ENCODE results near the gene SLC43A2. TPM values are rescaled to one million over a fixed set of nuclear protein-coding genes. Genes with fewer than 3 reads are reported as not detected.

SLC43A2 gene
- total RNA-seq, 2 donors from 2014 or later: 21.1 to 21.9 TPM

- H3K27ac ChIP-seq: peak overlapping the region; percentile 64 to 77
- TF ChIP-seq, protein P1, sequence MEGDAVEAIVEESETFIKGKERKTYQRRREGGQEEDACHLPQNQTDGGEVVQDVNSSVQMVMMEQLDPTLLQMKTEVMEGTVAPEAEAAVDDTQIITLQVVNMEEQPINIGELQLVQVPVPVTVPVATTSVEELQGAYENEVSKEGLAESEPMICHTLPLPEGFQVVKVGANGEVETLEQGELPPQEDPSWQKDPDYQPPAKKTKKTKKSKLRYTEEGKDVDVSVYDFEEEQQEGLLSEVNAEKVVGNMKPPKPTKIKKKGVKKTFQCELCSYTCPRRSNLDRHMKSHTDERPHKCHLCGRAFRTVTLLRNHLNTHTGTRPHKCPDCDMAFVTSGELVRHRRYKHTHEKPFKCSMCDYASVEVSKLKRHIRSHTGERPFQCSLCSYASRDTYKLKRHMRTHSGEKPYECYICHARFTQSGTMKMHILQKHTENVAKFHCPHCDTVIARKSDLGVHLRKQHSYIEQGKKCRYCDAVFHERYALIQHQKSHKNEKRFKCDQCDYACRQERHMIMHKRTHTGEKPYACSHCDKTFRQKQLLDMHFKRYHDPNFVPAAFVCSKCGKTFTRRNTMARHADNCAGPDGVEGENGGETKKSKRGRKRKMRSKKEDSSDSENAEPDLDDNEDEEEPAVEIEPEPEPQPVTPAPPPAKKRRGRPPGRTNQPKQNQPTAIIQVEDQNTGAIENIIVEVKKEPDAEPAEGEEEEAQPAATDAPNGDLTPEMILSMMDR (IDR thresholded peaks at IDR 0.05): peak; percentile 51
- peak overlapping the region; percentile 82 for H3K4me3 ChIP-seq
- H3K36me3 ChIP-seq: no peaks in the 10 kb centered on the region
- H3K4me1 ChIP-seq (ENCODE audit: control insufficient read depth in 1 of 2, low read depth in 2 of 2): peaks cover 13 to 21% of the 10 kb centered on the region in 2 donors
- ATAC-seq (ENCODE audit: insufficient number of reproducible peaks, low FRiP score, low read depth) (no peak), DNase-seq (ENCODE audit: low spot score) (no peak)
- H3K27me3 ChIP-seq (replicated peaks; ENCODE audit: insufficient read depth): no peaks in the 10 kb centered on the region
- no peaks in the 10 kb centered on the region for H3K9me3 ChIP-seq
Measured at GRCh38 chr17:1629504-1630310, 1.1 kb upstream of the SLC43A2 start.

DNA sequence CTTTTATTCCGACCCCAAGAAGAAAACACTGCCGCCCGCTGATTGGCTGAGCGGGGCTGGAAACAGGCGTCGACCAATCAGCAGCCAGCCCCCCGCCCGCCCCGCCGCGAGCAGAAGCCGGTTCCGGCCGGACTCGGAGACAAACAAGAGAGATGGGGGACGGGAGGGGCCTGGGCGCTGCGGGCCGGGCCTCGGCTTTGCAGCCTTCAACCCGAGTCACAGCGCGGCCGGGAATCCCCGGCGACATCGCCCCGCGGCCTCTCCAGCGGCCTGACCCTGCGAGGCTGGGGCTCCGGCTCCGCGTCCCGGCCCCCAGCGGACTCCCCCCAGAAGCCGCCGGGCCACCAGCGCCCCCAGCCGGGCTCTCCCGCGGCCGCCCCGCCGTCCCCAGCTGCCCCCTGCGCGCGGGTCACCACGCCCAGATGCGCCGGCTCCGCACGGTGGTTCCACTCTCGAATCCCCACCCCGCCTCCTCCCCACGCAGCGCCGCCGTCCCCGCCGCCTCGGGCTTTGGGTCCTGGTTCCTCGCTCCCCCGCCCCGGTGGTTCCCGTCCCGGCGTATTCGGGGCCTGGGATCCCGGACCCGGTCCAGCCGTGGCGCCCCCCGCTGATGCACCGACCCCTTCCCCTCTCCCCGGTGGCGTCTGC is 346 bp upstream of the SLC43A2 start:
- Histone ChIP-seq H3K27me3 (replicated peaks; ENCODE audit: insufficient read depth) (no peaks in the 10 kb centered on the region), H3K9me3 (no peaks in the 10 kb centered on the region), H3K4me1 (ENCODE audit: control insufficient read depth in 1 of 2, low read depth in 2 of 2) (peaks cover 13 to 21% of the 10 kb centered on the region in 2 donors), H3K36me3 (no peaks in the 10 kb centered on the region), H3K27ac (peak overlapping the region; percentile 64 to 77), H3K4me3 (peak overlapping the region; percentile 82)
- TF ChIP-seq, protein P1 (IDR thresholded peaks at IDR 0.05): peak; percentile 39
- DNase-seq (ENCODE audit: low spot score): peak; percentile 79
- ATAC-seq (ENCODE audit: insufficient number of reproducible peaks, low FRiP score, low read depth): peak; percentile 70

DNA sequence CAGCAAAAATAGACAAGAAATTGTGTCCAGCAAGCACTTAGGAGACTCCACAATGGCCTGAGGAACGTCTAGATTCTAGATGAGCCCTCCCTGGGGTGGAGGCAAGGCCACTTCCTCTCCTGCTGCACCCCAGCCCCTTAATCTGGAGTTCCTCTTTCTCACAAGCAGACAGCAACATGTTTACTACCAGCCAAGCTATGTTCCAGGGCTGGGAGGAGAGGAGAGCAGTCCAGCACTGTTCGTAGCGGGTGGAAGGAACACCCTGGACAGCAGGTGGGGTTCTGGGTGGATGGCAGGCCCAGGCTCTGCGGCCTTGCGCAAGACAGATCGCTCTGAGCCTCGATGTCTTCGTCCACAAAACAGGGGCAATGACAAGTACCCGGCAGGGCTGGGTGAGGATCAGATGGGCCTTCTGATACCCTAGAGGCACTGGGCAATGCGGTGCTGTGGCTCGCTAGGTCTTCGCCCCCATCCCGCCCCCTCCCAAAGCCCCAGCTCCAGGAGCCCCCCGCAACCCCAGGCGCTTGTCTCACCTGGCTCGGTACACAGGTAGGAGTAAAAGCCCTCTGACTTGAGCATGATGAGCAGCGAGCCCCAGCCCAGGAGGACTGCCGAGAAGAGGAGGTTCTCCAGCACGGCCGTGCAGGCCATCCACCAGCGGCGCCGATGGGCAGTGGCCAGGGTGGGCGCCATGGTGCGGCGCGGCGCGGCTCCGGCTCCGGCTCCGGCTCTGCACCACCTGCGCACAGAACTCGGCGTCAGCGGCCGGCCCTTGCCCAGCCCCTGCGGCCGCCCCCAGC is 1.3 kb downstream of the SLC43A2 start:
- ATAC-seq (ENCODE audit: insufficient number of reproducible peaks, low FRiP score, low read depth) (no peak), DNase-seq (ENCODE audit: low spot score) (no peak)
- Histone ChIP-seq H3K27me3 (replicated peaks; ENCODE audit: insufficient read depth) (no peaks in the 10 kb centered on the region), H3K9me3 (no peaks in the 10 kb centered on the region), H3K4me3 (peak overlapping the region; percentile 82), H3K4me1 (ENCODE audit: control insufficient read depth in 1 of 2, low read depth in 2 of 2) (peaks cover 13 to 21% of the 10 kb centered on the region in 2 donors), H3K36me3 (no peaks in the 10 kb centered on the region), H3K27ac (peak overlapping the region in 1 of 2 donors; percentile 77)
- TF ChIP-seq, protein P1 (IDR thresholded peaks at IDR 0.05): no peak

- peak overlapping the region; percentile 19 for H3K4me3 ChIP-seq
- H3K36me3 ChIP-seq: no peaks in the 10 kb centered on the region
- ATAC-seq (ENCODE audit: insufficient number of reproducible peaks, low FRiP score, low read depth) (no peak), DNase-seq (ENCODE audit: low spot score) (no peak)
- TF ChIP-seq, protein P1 (IDR thresholded peaks at IDR 0.05): no peak
- H3K9me3 ChIP-seq: no peaks in the 10 kb centered on the region
- no peaks in the 10 kb centered on the region for H3K27me3 ChIP-seq (replicated peaks; ENCODE audit: insufficient read depth)
- peak overlapping the region in 1 of 2 donors; percentile 30 for H3K27ac ChIP-seq
- H3K4me1 ChIP-seq (ENCODE audit: control insufficient read depth in 1 of 2, low read depth in 2 of 2): peaks cover 13 to 21% of the 10 kb centered on the region in 2 donors
Measured at GRCh38 chr17:1626333-1626732, 2.3 kb downstream of the SLC43A2 start.

DNA sequence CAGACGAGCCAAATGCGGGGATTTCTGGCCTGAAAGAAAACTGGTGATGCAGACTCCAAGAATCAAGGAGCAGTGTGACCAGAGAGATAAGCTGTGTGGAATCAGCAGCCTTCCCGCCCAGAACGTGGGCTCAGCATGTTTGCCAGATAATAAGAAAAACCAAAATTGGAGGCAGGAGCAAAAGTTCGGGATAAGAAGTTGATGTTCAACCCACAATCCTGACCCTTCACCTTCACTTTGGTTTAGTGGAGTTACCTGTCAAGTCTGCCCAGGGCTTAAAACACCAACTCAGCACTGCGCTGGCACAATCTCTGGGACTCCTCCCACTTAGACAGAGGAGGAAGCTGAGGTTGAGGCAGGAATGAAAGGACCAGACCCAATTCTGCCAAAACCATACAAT is 3.1 kb downstream of the SLC43A2 start:
- no peak overlapping the region for H3K27ac ChIP-seq
- ATAC-seq (ENCODE audit: insufficient number of reproducible peaks, low FRiP score, low read depth): no peak
- TF ChIP-seq, protein P1 (IDR thresholded peaks at IDR 0.05): no peak

More for the DNA sequence above, 3.1 kb downstream of the SLC43A2 start:
- H3K27me3 ChIP-seq (replicated peaks; ENCODE audit: insufficient read depth): no peaks in the 10 kb centered on the region
- H3K4me3 ChIP-seq: no peak overlapping the region
- DNase-seq (ENCODE audit: low spot score): no peak
- H3K9me3 ChIP-seq: no peaks in the 10 kb centered on the region
- peaks cover 13 to 21% of the 10 kb centered on the region in 2 donors for H3K4me1 ChIP-seq (ENCODE audit: control insufficient read depth in 1 of 2, low read depth in 2 of 2)
- no peaks in the 10 kb centered on the region for H3K36me3 ChIP-seq
